Measurements from ENCODE around the gene SERPINB2.

Gene SERPINB2

DNA sequence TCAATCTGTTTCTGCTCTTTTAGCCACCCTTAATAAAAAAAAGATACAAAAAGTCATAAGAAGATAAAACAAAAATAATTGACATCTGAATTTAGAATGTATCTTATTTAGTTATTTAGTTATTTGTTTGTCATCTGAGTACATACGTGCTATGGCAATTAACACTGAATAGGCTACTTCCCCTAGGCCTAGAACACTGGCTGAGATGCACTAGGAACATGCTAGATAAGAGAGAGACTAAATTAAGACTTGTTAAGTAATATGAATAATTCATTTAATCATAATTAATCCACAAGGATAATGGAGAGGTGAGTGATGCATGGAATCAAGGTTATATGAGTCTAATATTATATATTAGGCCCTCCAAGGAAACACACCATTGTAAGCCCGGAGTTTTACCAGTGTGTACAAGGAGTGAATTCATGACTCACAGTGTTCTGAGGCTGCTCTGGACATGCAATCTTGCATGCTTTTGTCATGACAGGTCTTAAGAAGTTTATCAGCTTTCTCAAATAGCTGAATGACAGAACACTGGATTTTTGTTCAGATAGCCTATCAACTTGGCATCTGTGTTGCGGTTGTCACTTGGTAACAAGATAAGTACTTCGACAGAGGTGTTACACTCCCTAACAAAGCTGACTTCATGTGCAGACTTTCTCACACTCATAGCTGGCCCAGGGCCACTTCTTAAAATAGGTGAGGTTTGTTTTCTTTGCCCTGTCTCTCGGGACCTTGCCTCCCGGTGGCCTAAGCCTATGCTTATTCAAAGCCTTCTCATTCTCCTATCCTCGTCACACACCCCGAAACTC, 5.0 kb upstream of the SERPINB2 start:
- in situ Hi-C loops (cut with HindIII; ENCODE audit: low sequenced_read_pairs): no loop called here
- no peak overlapping the region for H3K4me3 ChIP-seq (ENCODE audit: low read depth, low read length)
- peak; percentile 86 for DNase-seq (ENCODE audit: low read depth, low spot score)
- TF ChIP-seq, protein P1, sequence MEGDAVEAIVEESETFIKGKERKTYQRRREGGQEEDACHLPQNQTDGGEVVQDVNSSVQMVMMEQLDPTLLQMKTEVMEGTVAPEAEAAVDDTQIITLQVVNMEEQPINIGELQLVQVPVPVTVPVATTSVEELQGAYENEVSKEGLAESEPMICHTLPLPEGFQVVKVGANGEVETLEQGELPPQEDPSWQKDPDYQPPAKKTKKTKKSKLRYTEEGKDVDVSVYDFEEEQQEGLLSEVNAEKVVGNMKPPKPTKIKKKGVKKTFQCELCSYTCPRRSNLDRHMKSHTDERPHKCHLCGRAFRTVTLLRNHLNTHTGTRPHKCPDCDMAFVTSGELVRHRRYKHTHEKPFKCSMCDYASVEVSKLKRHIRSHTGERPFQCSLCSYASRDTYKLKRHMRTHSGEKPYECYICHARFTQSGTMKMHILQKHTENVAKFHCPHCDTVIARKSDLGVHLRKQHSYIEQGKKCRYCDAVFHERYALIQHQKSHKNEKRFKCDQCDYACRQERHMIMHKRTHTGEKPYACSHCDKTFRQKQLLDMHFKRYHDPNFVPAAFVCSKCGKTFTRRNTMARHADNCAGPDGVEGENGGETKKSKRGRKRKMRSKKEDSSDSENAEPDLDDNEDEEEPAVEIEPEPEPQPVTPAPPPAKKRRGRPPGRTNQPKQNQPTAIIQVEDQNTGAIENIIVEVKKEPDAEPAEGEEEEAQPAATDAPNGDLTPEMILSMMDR (IDR thresholded peaks at IDR 0.05; ENCODE audit: low read depth, low read length): no peak

DNA sequence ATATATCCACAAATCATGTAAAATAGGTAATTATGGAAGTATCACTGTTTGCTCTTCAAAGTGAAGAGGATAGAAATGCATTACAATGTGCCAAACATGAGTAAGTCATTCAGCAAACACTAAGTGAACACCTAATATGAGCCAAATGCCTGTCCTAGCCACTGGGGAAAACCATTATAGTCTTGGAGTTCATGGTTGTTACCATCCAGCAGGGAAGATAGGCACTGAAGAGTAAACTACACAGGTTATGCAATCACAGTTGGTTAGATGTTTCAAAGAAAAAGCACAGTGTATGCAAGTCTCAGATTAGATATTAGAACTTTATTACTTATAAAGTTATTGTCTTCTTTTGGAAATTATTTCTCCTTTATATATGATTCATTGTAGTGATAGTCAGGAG, 3.9 kb upstream of the SERPINB2 start:
- DNase-seq (ENCODE audit: low read depth, low spot score): no peak
- no peak overlapping the region for H3K4me3 ChIP-seq (ENCODE audit: low read depth, low read length)
- in situ Hi-C loops (cut with HindIII; ENCODE audit: low sequenced_read_pairs): no loop called here
- TF ChIP-seq, protein P1 (IDR thresholded peaks at IDR 0.05; ENCODE audit: low read depth, low read length): no peak

DNA sequence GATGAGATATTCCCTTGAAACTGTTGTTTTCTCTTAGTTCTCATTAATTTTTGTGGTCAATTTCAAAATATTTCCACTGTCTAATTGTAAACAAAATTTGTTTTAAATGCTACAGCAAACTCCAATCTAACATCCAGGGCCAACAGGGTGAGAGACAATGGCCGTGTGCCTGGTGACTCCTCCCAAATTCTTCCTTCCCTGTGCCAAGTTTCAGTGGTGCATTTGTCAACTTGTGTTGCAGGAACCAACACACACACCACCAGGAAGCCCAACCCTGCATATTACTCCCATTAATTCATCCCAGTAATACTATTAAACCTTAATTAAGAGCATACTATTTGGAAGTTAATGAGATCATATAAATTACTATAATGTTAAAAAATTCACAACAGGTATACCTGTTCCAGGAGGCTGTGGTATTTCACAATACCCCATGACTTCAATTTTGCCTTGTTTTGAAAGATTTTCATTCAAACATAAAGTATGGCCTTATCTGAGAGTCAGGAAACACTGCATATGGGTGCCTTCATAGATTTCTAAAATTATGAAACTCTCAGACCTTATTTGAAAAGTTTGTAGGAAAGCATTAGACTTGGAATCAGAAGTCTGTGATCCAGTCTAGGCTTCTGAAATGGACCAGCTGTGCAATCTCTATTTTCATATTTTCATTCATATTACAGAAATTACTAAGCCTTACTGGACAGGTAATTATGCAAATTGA, 1.1 kb downstream of the SERPINB2 start:
- no peak for DNase-seq (ENCODE audit: low read depth, low spot score)
- H3K4me3 ChIP-seq (ENCODE audit: low read depth, low read length): no peak overlapping the region
- in situ Hi-C loops (cut with HindIII; ENCODE audit: low sequenced_read_pairs): no loop called here
- TF ChIP-seq, protein P1 (IDR thresholded peaks at IDR 0.05; ENCODE audit: low read depth, low read length): no peak

DNA sequence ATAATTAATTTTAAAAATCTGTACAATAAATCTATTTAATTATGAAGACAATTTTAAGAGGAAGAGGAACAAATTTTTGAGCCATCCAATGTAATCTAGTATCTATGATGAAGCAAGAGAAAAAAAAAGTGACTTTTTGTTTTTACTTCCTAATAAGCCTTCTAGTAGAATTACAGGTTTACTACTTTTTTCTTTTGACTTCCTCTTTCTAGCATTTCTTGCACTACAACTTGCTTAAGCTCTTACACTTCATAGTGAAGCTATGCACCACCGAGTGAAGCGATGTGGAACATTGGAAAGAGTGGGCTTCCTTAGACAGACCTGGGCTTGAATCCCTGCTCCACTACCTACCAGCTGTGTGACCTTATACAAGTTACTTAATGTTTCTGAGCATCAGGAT, 2.1 kb downstream of the SERPINB2 start:
- TF ChIP-seq, protein P1 (IDR thresholded peaks at IDR 0.05; ENCODE audit: low read depth, low read length): no peak
- no peak for DNase-seq (ENCODE audit: low read depth, low spot score)
- in situ Hi-C loops (cut with HindIII; ENCODE audit: low sequenced_read_pairs): no loop called here
- no peak overlapping the region for H3K4me3 ChIP-seq (ENCODE audit: low read depth, low read length)

DNA sequence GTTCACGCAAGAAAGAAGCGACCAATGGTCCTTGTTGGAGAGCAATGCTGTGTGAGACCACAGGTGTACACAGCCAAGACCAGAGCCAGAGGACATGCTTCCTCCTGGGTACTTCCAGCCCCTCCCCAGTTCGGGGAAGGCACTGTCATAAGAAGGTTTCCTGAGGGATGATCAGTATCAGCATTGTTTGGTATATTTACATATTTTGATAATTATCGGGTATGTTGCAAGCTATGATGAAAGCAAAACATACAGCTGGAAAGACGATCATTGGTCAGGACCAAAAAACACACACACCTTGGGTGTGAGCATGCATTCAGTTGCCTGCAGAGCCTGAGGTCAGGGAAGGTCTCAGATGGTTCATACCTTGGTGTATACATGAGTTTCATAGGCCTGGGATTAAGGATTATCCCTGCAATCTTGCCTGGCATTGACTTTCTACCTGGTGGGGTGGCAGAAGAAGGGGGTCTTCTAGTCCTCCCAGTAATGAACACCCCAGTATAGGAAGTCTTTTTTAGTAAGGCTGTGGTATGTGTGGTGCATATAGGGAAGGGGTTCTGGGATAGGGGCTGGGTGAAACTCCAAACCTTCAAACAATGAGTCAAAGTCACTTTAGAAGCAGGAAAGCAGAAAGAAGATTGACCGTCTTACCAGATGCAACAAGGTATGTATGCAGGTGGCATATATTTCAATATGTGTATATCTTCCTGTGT, 2.9 kb downstream of the SERPINB2 start:
- in situ Hi-C loops (cut with HindIII; ENCODE audit: low sequenced_read_pairs): no loop called here
- TF ChIP-seq, protein P1 (IDR thresholded peaks at IDR 0.05; ENCODE audit: low read depth, low read length): no peak

DNA sequence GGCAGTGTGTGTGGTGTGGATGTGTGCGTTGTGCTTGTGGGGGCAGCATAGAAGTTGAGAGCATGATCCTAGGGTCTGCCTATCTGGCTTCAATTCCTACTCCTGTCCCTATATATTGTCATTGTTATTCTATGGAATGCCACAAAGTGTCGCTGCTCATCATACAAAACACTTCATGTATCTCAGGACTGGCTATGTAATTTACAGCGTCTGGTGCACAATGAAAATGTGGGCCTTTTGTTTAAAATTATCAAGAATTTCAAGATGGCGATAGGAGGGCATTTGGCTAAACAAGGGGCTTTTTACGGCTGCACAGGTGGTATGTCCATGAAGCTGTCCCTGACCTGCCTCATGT, 3.4 kb downstream of the SERPINB2 start:
- TF ChIP-seq, protein P1 (IDR thresholded peaks at IDR 0.05; ENCODE audit: low read depth, low read length): no peak
- H3K4me3 ChIP-seq (ENCODE audit: low read depth, low read length): no peak overlapping the region
- in situ Hi-C loops (cut with HindIII; ENCODE audit: low sequenced_read_pairs): no loop called here
- peak; percentile 13 for DNase-seq (ENCODE audit: low read depth, low spot score)

More for the DNA sequence above, 2.9 kb downstream of the SERPINB2 start:
- no peak for DNase-seq (ENCODE audit: low read depth, low spot score)
- H3K4me3 ChIP-seq (ENCODE audit: low read depth, low read length): no peak overlapping the region

All from astrocyte of the spinal cord (primary cell).